Heart left ventricle (tissue), 16 donors: ENCODE results near the gene PIGP. TPM values are rescaled to one million over a fixed set of nuclear protein-coding genes. Genes with fewer than 3 reads are reported as not detected.

Source experiments
- ATAC-seq, 4 donors: fragments of 200-7000 bp; cut with Tn5 transposase; one replicate each; pipeline ENCODE4 v1.9.1; 2020 to 2022; ENCODE audit warnings: moderate library complexity in 4 of 4, mild to moderate bottlenecking in 3 of 4, moderate number of reproducible peaks in 1 of 4
- DNase-seq, 5 donors: peaks; one replicate each; pipeline ENCODE4 v3.0.0-alpha.2; 2020
- H3K27ac ChIP-seq, 12 donors: fragments of 200-600 bp; sonication (generic) in 4 of 12; one replicate each; pipeline versions ENCODE4 v1.5.0 to v1.8.0; 2016 to 2022; ENCODE audit warnings: mild to moderate bottlenecking in 2 of 12
- H3K27me3 ChIP-seq, 9 donors: fragments of 200-600 bp; sonication (generic) in 2 of 9; one replicate each; pipeline versions ENCODE4 v1.5.1 to v1.8.0; 2016 to 2022; ENCODE audit warnings: mild to moderate bottlenecking in 3 of 9
- H3K36me3 ChIP-seq, 9 donors: fragments of 200-600 bp; sonication (generic) in 2 of 9; one replicate each; pipeline versions ENCODE4 v1.5.0 to v1.8.0; 2018 to 2022; ENCODE audit warnings: mild to moderate bottlenecking in 2 of 9
- H3K4me1 ChIP-seq, 12 donors: fragments of 200-600 bp; sonication (generic) in 4 of 12; one replicate each; pipeline versions ENCODE4 v1.5.0 to v1.8.0; 2016 to 2022; ENCODE audit warnings: mild to moderate bottlenecking in 3 of 12
- H3K4me3 ChIP-seq, 12 donors: fragments of 200-600 bp; sonication (generic) in 4 of 12; one replicate each; pipeline versions ENCODE4 v1.5.0 to v1.8.0; 2017 to 2022; ENCODE audit warnings: mild to moderate bottlenecking in 9 of 12, moderate library complexity in 4 of 12
- H3K9me3 ChIP-seq, 12 donors: fragments of 200-600 bp; sonication (generic) in 4 of 12; one replicate each; pipeline versions ENCODE4 v1.5.0 to v1.8.0; 2016 to 2022; ENCODE audit warnings: mild to moderate bottlenecking in 1 of 12
- CTCF ChIP-seq, 12 donors: fragments of 200-600 bp; sonication (generic) in 4 of 12; IDR thresholded peaks; one replicate each; pipeline versions ENCODE4 v1.5.0 to v1.8.0; 2018 to 2022; ENCODE audit warnings: antibody characterized with exemption in 12 of 12, mild to moderate bottlenecking in 5 of 12
- POLR2A ChIP-seq, 2 donors: fragments of 450-650 bp; IDR thresholded peaks; one replicate each; pipeline ENCODE4 v1.6.1; 2017; ENCODE audit warnings: antibody characterized with exemption in 2 of 2, mild to moderate bottlenecking in 2 of 2, moderate library complexity in 2 of 2
- WGBS, 4 donors: extraction: QIAGEN DNeasy Blood & Tissue Kit in 2 of 4; methylation state at CpG; one replicate each; pipeline versions ENCODE4 v1.1.5 to v1.1.7; 2013 to 2018; 5-methylcytosine and 5-hydroxymethylcytosine counted together
- intact Hi-C, 10 donors: fragments of 100-400 bp; cut with DNase I; formaldehyde crosslinking; loops; one replicate each; pipeline versions ENCODE4 v1.11.1 to v1.14.2; 2022
- polyA plus RNA-seq, 2 donors: library from polyadenylated mRNA; stranded (reverse); fragments of 200-250 nt; gene quantifications; one replicate each; pipeline ENCODE4 v1.2.3, GENCODE V29; 2013
- total RNA-seq, 9 donors: library from RNA; depleted of rRNA in 2 of 9; stranded (reverse); fragments of >200 nt in 2 of 9; fragmentation: NEBNext Ultra II Directional in 3 of 9; extraction: Animal tissue kit (Norgen Biotek cat#: 25700) in 3 of 9; gene quantifications; one replicate each; pipeline versions ENCODE4 v1.1.0 to v1.2.4, GENCODE V29; 2016 to 2023
- donor health status: ischemic (EF 13 %, LVEDD 7.1; RV severe dilation, severe dysfunction).
- donor health status: healthy with polysubstance abuse.
- donor health status: DM: no; HTN: yes; CAD: no.
- donor health status: DM: no; HTN: no; CAD: no.
- donor health status: ischemic (EF 25% LVEDD 6.9; RV normal size, moderate dysfunction).
- donor health status: ischemic (EF 25% LVEDD 5.7; RV mildly dilated, moderate dysfunction).
- donor health status: healthy.
- donor health status: DM: yes; HTN: yes; CAD: no.
- donor health status: ischemic (EF 35%, LVEDD 5.7; RV mildly dilated, moderate dysfunction).
- donor health status: nonischemic (EF 11% LVEDD 7.7; RV severe dilation, severe dysfunction).
- donor health status: DM: yes; HTN: yes; CAD: no.
- donor health status: PGD.
- donor health status: ischemic (EF 29% LVEDD 5.4; RV normal size, mild dysfunction).
- donor health status: nonischemic (EF 23%, LVEDD 6.1; RV moderate dilation, normal function).

PIGP gene
- total and polyA plus RNA-seq, 11 donors = 30.7 to 44.9 (median 37.1) TPM

GRCh38 chr21:37095821-37096220, 22.9 kb upstream of the PIGP start:
- DNase-seq (no peak), ATAC-seq (no peak)
- Histone ChIP-seq H3K27me3 (no peaks in the 10 kb centered on the region), H3K4me1 (no peaks in the 10 kb centered on the region), H3K36me3 (peaks cover 0 to 87% (median 61%) of the 10 kb centered on the region in 9 donors), H3K27ac (no peak overlapping the region), H3K4me3 (no peak overlapping the region), H3K9me3 (no peaks in the 10 kb centered on the region)
- intact Hi-C loops = loop anchor here in 1 of 10 donors (10.0 kb wide), 1 partner anchor 691 kb away; no protein-coding TSS in a partner anchor
- 91 to 93% (median 92%) methylated on average over 4 of the region's 4 CpGs for WGBS, 4 donors
- TF ChIP-seq POLR2A (IDR thresholded peaks at IDR 0.05) (no peak), CTCF (IDR thresholded peaks at IDR 0.05) (no peak)

- Histone ChIP-seq H3K27ac (no peak overlapping the region), H3K27me3 (no peaks in the 10 kb centered on the region), H3K4me3 (no peak overlapping the region), H3K4me1 (no peaks in the 10 kb centered on the region), H3K36me3 (peaks cover 0 to 86% (median 66%) of the 10 kb centered on the region in 9 donors), H3K9me3 (no peaks in the 10 kb centered on the region)
- ATAC-seq (no peak), DNase-seq (no peak)
- intact Hi-C loops = loop anchor here in 1 of 10 donors (10.0 kb wide), 1 partner anchor 689 kb away; no protein-coding TSS in a partner anchor
- TF ChIP-seq CTCF (IDR thresholded peaks at IDR 0.05) (no peak), POLR2A (IDR thresholded peaks at IDR 0.05) (no peak)
These were observed 21.1 kb upstream of the PIGP start for GRCh38 chr21:37093977-37094376.

- ATAC-seq (no peak), DNase-seq (no peak)
- Histone ChIP-seq H3K36me3 (peaks cover 0 to 49% (median 39%) of the 10 kb centered on the region in 9 donors), H3K9me3 (no peaks in the 10 kb centered on the region), H3K27me3 (no peaks in the 10 kb centered on the region), H3K4me1 (peaks cover 0 to 17% (median 5%) of the 10 kb centered on the region in 12 donors), H3K27ac (no peak overlapping the region), H3K4me3 (no peak overlapping the region)
- intact Hi-C loops = no loop called here
- TF ChIP-seq CTCF (IDR thresholded peaks at IDR 0.05) (no peak), POLR2A (IDR thresholded peaks at IDR 0.05) (no peak)
- WGBS, 4 donors = 78 to 87% (median 83%) methylated on average over 5 of the region's 5 CpGs
These were observed 15.4 kb upstream of the PIGP start for GRCh38 chr21:37088186-37088735.

GRCh38 chr21:37087188-37087587, 14.3 kb upstream of the PIGP start:
- Histone ChIP-seq H3K36me3 (peaks cover 0 to 46% (median 36%) of the 10 kb centered on the region in 9 donors), H3K27ac (no peak overlapping the region), H3K4me3 (no peak overlapping the region), H3K4me1 (peaks cover 0 to 28% (median 15%) of the 10 kb centered on the region in 12 donors), H3K27me3 (no peaks in the 10 kb centered on the region), H3K9me3 (no peaks in the 10 kb centered on the region)
- WGBS, 4 donors = 53 to 60% (median 59%) methylated on average over 5 of the region's 5 CpGs
- ATAC-seq (peak in 2 of 4 donors; percentile 33 to 56), DNase-seq (no peak)
- intact Hi-C loops = no loop called here
- TF ChIP-seq CTCF (IDR thresholded peaks at IDR 0.05) (peak in 9 of 12 donors; percentile 16 to 43 (median 35)), POLR2A (IDR thresholded peaks at IDR 0.05) (no peak)
